Trophoblast cell (in vitro differentiated cells and primary cell): ENCODE results near the gene LPAR1.

Experiments used
- DNase-seq, 2 donors: peaks; one replicate each; pipeline ENCODE4 v3.0.0-alpha.2; 2016
- H2AFZ ChIP-seq: 2 replicates; pipeline ENCODE4 v1.6.1; 2013; ENCODE audit warnings: low read length, moderate library complexity, mild to moderate bottlenecking; ENCODE audit not compliant: insufficient read depth, poor library complexity
- H2AK5ac ChIP-seq: 2 replicates; pipeline ENCODE4 v1.6.1; 2013; ENCODE audit warnings: mild to moderate bottlenecking, low read length
- H2BK120ac ChIP-seq: 2 replicates; pipeline ENCODE4 v1.6.1; 2013; ENCODE audit warnings: low read length, mild to moderate bottlenecking, moderate library complexity; ENCODE audit not compliant: insufficient read depth, poor library complexity
- H2BK12ac ChIP-seq: 2 replicates; pipeline ENCODE4 v1.6.1; 2013; ENCODE audit warnings: mild to moderate bottlenecking, low read length, moderate library complexity
- H2BK5ac ChIP-seq: 2 replicates; pipeline ENCODE4 v1.6.1; 2013; ENCODE audit warnings: low read length, low read depth, moderate library complexity, mild to moderate bottlenecking; ENCODE audit not compliant: poor library complexity
- H3K14ac ChIP-seq: 2 replicates; pipeline ENCODE4 v1.6.1; 2013; ENCODE audit warnings: mild to moderate bottlenecking, low read length
- H3K18ac ChIP-seq: 2 replicates; pipeline ENCODE4 v1.6.1; 2013; ENCODE audit warnings: mild to moderate bottlenecking, low read length
- H3K23ac ChIP-seq: 2 replicates; pipeline ENCODE4 v1.6.1; 2013; ENCODE audit warnings: low read length
- H3K27ac ChIP-seq: 2 replicates; pipeline ENCODE4 v1.5.1; 2013; ENCODE audit warnings: low read depth, mild to moderate bottlenecking, inconsistent platforms, low read length, moderate library complexity
- H3K27me3 ChIP-seq: 2 replicates; pipeline ENCODE4 v1.6.1; 2013; ENCODE audit warnings: inconsistent platforms, mild to moderate bottlenecking, low read length, moderate library complexity; ENCODE audit not compliant: insufficient read depth
- H3K36me3 ChIP-seq, 2 experiments: 1 replicate in 1 of 2; 2 replicates in 1 of 2; pipeline ENCODE4 v1.6.1; 2013; ENCODE audit warnings: low read length in 2 of 2, mild to moderate bottlenecking in 2 of 2, moderate library complexity in 1 of 2; ENCODE audit not compliant: insufficient read depth in 2 of 2, control insufficient read depth in 1 of 2
- H3K4ac ChIP-seq: 2 replicates; pipeline ENCODE4 v1.6.1; 2013; ENCODE audit warnings: low read depth, mild to moderate bottlenecking, low read length, moderate library complexity
- H3K4me1 ChIP-seq, 2 experiments: 1 replicate in 1 of 2; 2 replicates in 1 of 2; pipeline ENCODE4 v1.6.1; 2013; ENCODE audit warnings: low read length in 2 of 2, mild to moderate bottlenecking in 2 of 2, moderate library complexity in 1 of 2; ENCODE audit not compliant: insufficient read depth in 2 of 2, control insufficient read depth in 1 of 2
- H3K4me2 ChIP-seq: 2 replicates; pipeline ENCODE4 v1.6.1; 2013; ENCODE audit warnings: inconsistent platforms, mild to moderate bottlenecking, low read length, moderate library complexity
- H3K4me3 ChIP-seq: 2 replicates; pipeline ENCODE4 v1.5.1; 2013; ENCODE audit warnings: mild to moderate bottlenecking, low read depth, low read length, inconsistent platforms
- H3K79me1 ChIP-seq: one replicate; pipeline ENCODE4 v1.6.1; 2013; ENCODE audit warnings: low read length
- H3K79me2 ChIP-seq: 2 replicates; pipeline ENCODE4 v1.6.1; 2013; ENCODE audit warnings: low read length, mild to moderate bottlenecking; ENCODE audit not compliant: control insufficient read depth, insufficient read depth, poor library complexity
- H3K9ac ChIP-seq: 2 replicates; pipeline ENCODE4 v1.6.1; 2013; ENCODE audit warnings: mild to moderate bottlenecking, low read length
- H3K9me3 ChIP-seq: 2 replicates; pipeline ENCODE4 v1.6.1; 2013; ENCODE audit warnings: low read depth, mild to moderate bottlenecking, control low read depth, inconsistent platforms, low read length; ENCODE audit not compliant: insufficient read depth
- H4K12ac ChIP-seq: 2 replicates; pipeline ENCODE4 v1.6.1; 2013; ENCODE audit warnings: low read depth, mild to moderate bottlenecking, low read length, moderate library complexity
- H4K8ac ChIP-seq: 2 replicates; pipeline ENCODE4 v1.6.1; 2013; ENCODE audit warnings: low read depth, mild to moderate bottlenecking, low read length, moderate library complexity
- H4K91ac ChIP-seq: one replicate; pipeline ENCODE4 v1.6.1; 2013; ENCODE audit warnings: low read depth, mild to moderate bottlenecking, low read length, moderate library complexity
- WGBS: extraction: QIAGEN DNeasy Blood & Tissue Kit; methylation state at CpG from one replicate; pipeline ENCODE4 v1.1.7; 2013; ENCODE audit warnings: missing lambda C conversion rate; ENCODE audit not compliant: insufficient read length, insufficient coverage; ENCODE audit errors: extremely low coverage; 5-methylcytosine and 5-hydroxymethylcytosine counted together

Gene LPAR1

DNA sequence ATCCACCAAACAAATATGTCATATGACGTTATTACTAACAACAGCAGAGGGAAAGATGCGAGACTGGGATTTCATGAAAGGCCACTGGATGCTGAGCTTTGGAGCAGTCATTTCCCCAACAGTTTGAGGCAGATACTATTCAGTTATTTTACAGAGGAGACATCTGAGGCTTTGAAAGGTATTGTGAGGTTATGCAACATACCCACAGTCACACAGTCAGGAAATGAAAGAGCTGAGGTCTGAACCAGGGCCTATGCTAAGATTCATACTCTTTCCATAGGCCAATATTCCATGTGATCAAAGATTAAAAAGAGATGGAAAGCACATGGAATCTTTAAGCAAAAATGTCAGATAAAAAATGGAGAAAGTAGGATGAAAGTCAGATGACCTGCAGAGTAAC lies 63.0 kb downstream of the LPAR1 start:
- no peak overlapping the region for H3K4me2 ChIP-seq
- no peak overlapping the region for H2BK5ac ChIP-seq
- H3K27ac ChIP-seq: no peak overlapping the region
- no peak overlapping the region for H4K8ac ChIP-seq
- no peak overlapping the region for H2BK12ac ChIP-seq
- H2AFZ ChIP-seq: no peak overlapping the region
- H3K79me2 ChIP-seq: no peaks in the 10 kb centered on the region
- H3K36me3 ChIP-seq: no peaks in the 10 kb centered on the region
- H2BK120ac ChIP-seq: no peak overlapping the region
- H3K4ac ChIP-seq: no peak overlapping the region
- no peak for DNase-seq
- H3K18ac ChIP-seq: no peak overlapping the region
- no peak overlapping the region for H3K14ac ChIP-seq
- no peak overlapping the region for H3K23ac ChIP-seq
- no peak overlapping the region for H4K12ac ChIP-seq
- no peaks in the 10 kb centered on the region for H3K79me1 ChIP-seq
- no peak overlapping the region for H3K9ac ChIP-seq
- H4K91ac ChIP-seq: no peak overlapping the region
- no peak overlapping the region for H2AK5ac ChIP-seq
- H3K27me3 ChIP-seq: no peaks in the 10 kb centered on the region
- no peak overlapping the region for H3K4me3 ChIP-seq
- H3K4me1 ChIP-seq: no peaks in the 10 kb centered on the region
- no CpG with 5 or more reads among the region's 2 CpGs for WGBS
- no peaks in the 10 kb centered on the region for H3K9me3 ChIP-seq

DNA sequence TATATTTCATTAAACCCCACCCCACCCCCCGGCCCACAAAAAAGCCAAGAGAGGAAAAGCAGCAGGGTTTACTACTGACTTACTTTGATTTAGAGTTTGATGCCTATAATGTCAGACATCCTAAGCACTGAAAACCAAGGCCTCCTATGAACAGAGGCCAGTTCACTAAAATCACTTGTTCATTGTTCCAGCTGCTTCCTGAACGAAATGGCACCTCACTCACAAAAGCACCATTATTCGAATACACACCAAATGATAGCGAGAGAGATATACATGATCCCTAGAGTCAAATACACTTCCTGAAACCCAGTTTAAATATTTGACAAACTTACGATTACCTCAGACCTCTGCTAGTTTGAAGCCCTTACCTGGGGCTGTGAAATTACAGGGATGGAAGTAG lies 66.6 kb downstream of the LPAR1 start:
- H2BK5ac ChIP-seq: no peak overlapping the region
- no peak overlapping the region for H2BK120ac ChIP-seq
- no CpG with 5 or more reads among the region's 5 CpGs for WGBS
- no peak overlapping the region for H2AK5ac ChIP-seq
- no peak overlapping the region for H4K12ac ChIP-seq
- H3K18ac ChIP-seq: no peak overlapping the region
- H3K23ac ChIP-seq: no peak overlapping the region
- no peak overlapping the region for H2AFZ ChIP-seq
- no peak overlapping the region for H3K4me2 ChIP-seq
- H3K79me2 ChIP-seq: no peaks in the 10 kb centered on the region
- no peak overlapping the region for H3K27ac ChIP-seq
- no peak overlapping the region for H4K8ac ChIP-seq
- no peaks in the 10 kb centered on the region for H3K79me1 ChIP-seq
- no peak overlapping the region for H3K9ac ChIP-seq
- no peak overlapping the region for H3K4ac ChIP-seq
- H3K27me3 ChIP-seq: no peaks in the 10 kb centered on the region
- no peak overlapping the region for H2BK12ac ChIP-seq
- no peak for DNase-seq
- no peaks in the 10 kb centered on the region for H3K4me1 ChIP-seq
- no peaks in the 10 kb centered on the region for H3K9me3 ChIP-seq
- no peak overlapping the region for H3K4me3 ChIP-seq
- no peaks in the 10 kb centered on the region for H3K36me3 ChIP-seq
- no peak overlapping the region for H4K91ac ChIP-seq
- no peak overlapping the region for H3K14ac ChIP-seq

DNA sequence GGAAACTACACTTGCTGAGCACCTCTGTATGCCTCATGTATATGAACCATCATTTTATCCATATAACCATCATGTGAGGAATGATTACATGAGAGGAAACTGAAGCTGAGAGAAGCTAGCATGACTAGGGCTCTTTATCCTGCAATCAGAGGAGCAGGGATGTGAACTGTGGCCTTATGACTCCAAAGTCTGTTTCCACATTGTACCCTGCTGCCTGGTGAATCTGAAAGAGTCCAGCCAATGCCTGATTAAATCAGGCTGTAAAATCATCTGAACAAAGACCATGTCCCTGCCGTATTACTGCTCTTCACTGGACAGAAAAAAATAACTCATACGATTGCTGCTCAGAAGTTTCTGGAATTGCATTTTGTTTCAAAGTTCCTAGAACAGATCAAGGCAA lies 67.0 kb downstream of the LPAR1 start:
- Histone ChIP-seq H2AFZ (no peak overlapping the region), H3K23ac (no peak overlapping the region), H3K79me1 (no peaks in the 10 kb centered on the region), H3K4me3 (no peak overlapping the region), H3K18ac (no peak overlapping the region), H2BK12ac (no peak overlapping the region), H4K12ac (no peak overlapping the region), H3K27me3 (no peaks in the 10 kb centered on the region), H3K14ac (no peak overlapping the region), H3K4me2 (no peak overlapping the region), H3K9ac (no peak overlapping the region), H2BK120ac (no peak overlapping the region), H3K4ac (no peak overlapping the region), H3K9me3 (no peaks in the 10 kb centered on the region), H3K27ac (no peak overlapping the region), H3K36me3 (no peaks in the 10 kb centered on the region), H3K4me1 (no peaks in the 10 kb centered on the region), H2BK5ac (no peak overlapping the region), H4K8ac (no peak overlapping the region), H2AK5ac (no peak overlapping the region), H3K79me2 (no peaks in the 10 kb centered on the region), H4K91ac (no peak overlapping the region)
- DNase-seq: no peak
- no CpG with 5 or more reads among the region's 2 CpGs for WGBS

DNA sequence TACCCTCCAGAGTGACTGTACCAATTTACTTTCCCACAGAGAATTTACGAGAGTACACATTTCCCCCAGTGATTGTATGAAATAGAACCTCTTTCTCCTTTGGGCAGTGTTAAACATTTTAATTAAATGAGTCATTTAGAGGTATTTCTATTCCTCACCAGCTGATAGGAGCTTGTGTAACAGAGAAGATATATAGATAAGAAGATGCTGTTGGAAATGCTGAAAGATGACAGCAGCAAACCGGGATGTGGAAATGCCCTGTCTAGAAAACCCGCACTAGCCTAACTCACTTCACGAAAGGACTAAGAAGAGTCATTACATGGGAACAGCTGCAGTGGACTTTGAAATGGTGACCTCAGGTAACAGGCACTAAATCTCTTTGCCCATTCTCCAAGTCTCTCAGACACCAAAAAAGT lies 68.3 kb downstream of the LPAR1 start:
- Histone ChIP-seq H2BK120ac (no peak overlapping the region), H2AFZ (no peak overlapping the region), H3K36me3 (no peaks in the 10 kb centered on the region), H3K14ac (no peak overlapping the region), H4K12ac (no peak overlapping the region), H4K8ac (no peak overlapping the region), H2BK12ac (no peak overlapping the region), H3K4me1 (no peaks in the 10 kb centered on the region), H2BK5ac (no peak overlapping the region), H3K4ac (no peak overlapping the region), H3K18ac (no peak overlapping the region), H3K9me3 (no peaks in the 10 kb centered on the region), H2AK5ac (no peak overlapping the region), H4K91ac (no peak overlapping the region), H3K9ac (no peak overlapping the region), H3K23ac (no peak overlapping the region), H3K27ac (no peak overlapping the region), H3K79me2 (no peaks in the 10 kb centered on the region), H3K4me3 (no peak overlapping the region), H3K27me3 (no peaks in the 10 kb centered on the region), H3K79me1 (no peaks in the 10 kb centered on the region), H3K4me2 (no peak overlapping the region)
- peak; percentile 79 to 91 for DNase-seq
- no CpG with 5 or more reads among the region's 4 CpGs for WGBS
